Neuron (in vitro differentiated cells): ENCODE data around the gene TMEM131L.

Experiments
- H2AFZ ChIP-seq: one replicate; pipeline ENCODE4 v1.6.1; 2013; ENCODE audit warnings: low read depth, mild to moderate bottlenecking, inconsistent platforms, low read length, moderate library complexity
- H3K27me3 ChIP-seq: one replicate; pipeline ENCODE4 v1.6.1; 2013; ENCODE audit warnings: low read length; ENCODE audit not compliant: insufficient read depth
- H3K36me3 ChIP-seq: one replicate; pipeline ENCODE4 v1.6.1; 2013; ENCODE audit warnings: low read length; ENCODE audit not compliant: insufficient read depth
- H3K4me1 ChIP-seq: one replicate; pipeline ENCODE4 v1.6.1; 2013; ENCODE audit warnings: low read length; ENCODE audit not compliant: insufficient read depth
- H3K4me3 ChIP-seq: 2 replicates; pipeline ENCODE4 v1.5.1; 2013; ENCODE audit warnings: mild to moderate bottlenecking, low read length, moderate library complexity
- H3K9me3 ChIP-seq: one replicate; pipeline ENCODE4 v1.6.1; 2013; ENCODE audit warnings: low read length

TMEM131L gene

GRCh38 chr4:153638011-153638410 is 171.9 kb downstream of the TMEM131L start:
- no peak overlapping the region for H3K4me3 ChIP-seq
- no peaks in the 10 kb centered on the region for H3K9me3 ChIP-seq
- H2AFZ ChIP-seq, result no peak overlapping the region
- no peaks in the 10 kb centered on the region for H3K27me3 ChIP-seq
- H3K36me3 ChIP-seq, result peaks cover 41% of the 10 kb centered on the region
- H3K4me1 ChIP-seq, result no peaks in the 10 kb centered on the region

GRCh38 chr4:153638999-153639398 is 172.8 kb downstream of the TMEM131L start:
- Histone ChIP-seq H3K9me3 (no peaks in the 10 kb centered on the region), H3K36me3 (peaks cover 35% of the 10 kb centered on the region), H3K27me3 (no peaks in the 10 kb centered on the region), H3K4me3 (no peak overlapping the region), H3K4me1 (no peaks in the 10 kb centered on the region), H2AFZ (no peak overlapping the region)

- Histone ChIP-seq H3K4me3 (no peak overlapping the region), H3K27me3 (no peaks in the 10 kb centered on the region), H3K9me3 (no peaks in the 10 kb centered on the region), H3K4me1 (no peaks in the 10 kb centered on the region), H3K36me3 (peaks cover 29% of the 10 kb centered on the region), H2AFZ (no peak overlapping the region)
Measured at GRCh38 chr4:153639833-153640802, 174.0 kb downstream of the TMEM131L start.

- no peak overlapping the region for H3K4me3 ChIP-seq
- H3K4me1 ChIP-seq, result no peaks in the 10 kb centered on the region
- no peak overlapping the region for H2AFZ ChIP-seq
- H3K9me3 ChIP-seq, result peaks cover 2% of the 10 kb centered on the region
- peaks cover 16% of the 10 kb centered on the region for H3K36me3 ChIP-seq
- H3K27me3 ChIP-seq, result no peaks in the 10 kb centered on the region
Measured at GRCh38 chr4:153641532-153641931, 175.4 kb downstream of the TMEM131L start.

GRCh38 chr4:153643406-153644383 is 177.5 kb downstream of the TMEM131L start:
- Histone ChIP-seq H3K27me3 (no peaks in the 10 kb centered on the region), H3K9me3 (peaks cover 2% of the 10 kb centered on the region), H3K4me3 (no peak overlapping the region), H3K36me3 (no peaks in the 10 kb centered on the region), H3K4me1 (peaks cover 3% of the 10 kb centered on the region), H2AFZ (no peak overlapping the region)

- Histone ChIP-seq H3K36me3 (no peaks in the 10 kb centered on the region), H3K4me3 (no peak overlapping the region)
Measured at GRCh38 chr4:153645183-153645582, 179.0 kb downstream of the TMEM131L start.

GRCh38 chr4:153646261-153646660 is 180.1 kb downstream of the TMEM131L start:
- Histone ChIP-seq H3K4me3 (no peak overlapping the region), H3K36me3 (no peaks in the 10 kb centered on the region), H3K4me1 (peaks cover 3% of the 10 kb centered on the region), H3K9me3 (peaks cover 2% of the 10 kb centered on the region), H2AFZ (no peak overlapping the region), H3K27me3 (no peaks in the 10 kb centered on the region)

More at GRCh38 chr4:153645183-153645582, 179.0 kb downstream of the TMEM131L start:
- peaks cover 2% of the 10 kb centered on the region for H3K9me3 ChIP-seq
- H2AFZ ChIP-seq, result no peak overlapping the region
- peaks cover 3% of the 10 kb centered on the region for H3K4me1 ChIP-seq
- no peaks in the 10 kb centered on the region for H3K27me3 ChIP-seq

- no peaks in the 10 kb centered on the region for H3K36me3 ChIP-seq
- peaks cover 2% of the 10 kb centered on the region for H3K9me3 ChIP-seq
- no peaks in the 10 kb centered on the region for H3K27me3 ChIP-seq
- H3K4me1 ChIP-seq, result peaks cover 3% of the 10 kb centered on the region
- H3K4me3 ChIP-seq, result no peak overlapping the region
- H2AFZ ChIP-seq, result no peak overlapping the region
Measured at GRCh38 chr4:153646978-153647377, 180.8 kb downstream of the TMEM131L start.

- Histone ChIP-seq H3K27me3 (no peaks in the 10 kb centered on the region), H2AFZ (no peak overlapping the region), H3K4me1 (peaks cover 3% of the 10 kb centered on the region), H3K4me3 (no peak overlapping the region), H3K36me3 (no peaks in the 10 kb centered on the region), H3K9me3 (peaks cover 2% of the 10 kb centered on the region)
Measured at GRCh38 chr4:153647975-153648374, 181.8 kb downstream of the TMEM131L start.

GRCh38 chr4:153649572-153649991 is 183.4 kb downstream of the TMEM131L start:
- Histone ChIP-seq H2AFZ (no peak overlapping the region), H3K27me3 (no peaks in the 10 kb centered on the region)

GRCh38 chr4:153651116-153651515 is 185.0 kb downstream of the TMEM131L start:
- peaks cover 3% of the 10 kb centered on the region for H3K4me1 ChIP-seq
- peak overlapping the region; percentile 35 for H2AFZ ChIP-seq
- H3K27me3 ChIP-seq, result no peaks in the 10 kb centered on the region
- H3K4me3 ChIP-seq, result no peak overlapping the region
- no peaks in the 10 kb centered on the region for H3K9me3 ChIP-seq
- no peaks in the 10 kb centered on the region for H3K36me3 ChIP-seq

More at GRCh38 chr4:153649572-153649991, 183.4 kb downstream of the TMEM131L start:
- no peaks in the 10 kb centered on the region for H3K36me3 ChIP-seq
- no peak overlapping the region for H3K4me3 ChIP-seq
- peaks cover 3% of the 10 kb centered on the region for H3K4me1 ChIP-seq
- peaks cover 2% of the 10 kb centered on the region for H3K9me3 ChIP-seq

GRCh38 chr4:153651587-153651986 is 185.4 kb downstream of the TMEM131L start:
- Histone ChIP-seq H3K4me3 (no peak overlapping the region), H3K9me3 (no peaks in the 10 kb centered on the region), H3K27me3 (no peaks in the 10 kb centered on the region), H3K4me1 (peaks cover 3% of the 10 kb centered on the region), H3K36me3 (no peaks in the 10 kb centered on the region), H2AFZ (peak overlapping the region; percentile 35)
